Measurements from ENCODE around the gene SARM1.

SARM1 gene

GRCh38 chr17:28371245-28372202 lies at the start of gene SARM1:
Gene SARM1, plus strand, starts transcription at chr17:28371694. Its CDS starts 339 bp downstream, at chr17:28372033.
- TF ChIP-seq CTCF (IDR thresholded peaks at IDR 0.05): no peak

- TF ChIP-seq CTCF (IDR thresholded peaks at IDR 0.05): no peak
These were observed 47.2 kb upstream of the SARM1 start for GRCh38 chr17:28324267-28324745.

- no peak for TF ChIP-seq CTCF (IDR thresholded peaks at IDR 0.05)
These were observed 46.7 kb upstream of the SARM1 start for GRCh38 chr17:28324781-28325180.

- no peak for TF ChIP-seq CTCF (IDR thresholded peaks at IDR 0.05)
These were observed 46.3 kb upstream of the SARM1 start for GRCh38 chr17:28325211-28325610.

- TF ChIP-seq CTCF (IDR thresholded peaks at IDR 0.05): no peak
These were observed 45.4 kb upstream of the SARM1 start for GRCh38 chr17:28326114-28326513.

- TF ChIP-seq CTCF (IDR thresholded peaks at IDR 0.05): no peak
These were observed 44.4 kb upstream of the SARM1 start for GRCh38 chr17:28327031-28327607.

GRCh38 chr17:28327709-28328108 lies 43.8 kb upstream of the SARM1 start:
- TF ChIP-seq CTCF (IDR thresholded peaks at IDR 0.05): no peak

Measured in LNCAP (cell line).